HCT116 (cell line): Measurements from ENCODE around the gene QPCT. TPM values are rescaled to one million over a fixed set of nuclear protein-coding genes. Genes with fewer than 3 reads are reported as not detected.

Experiments used
- ATAC-seq: fragments of 200-7000 bp; cut with Tn5 transposase; 2 replicates; pipeline ENCODE4 v1.9.1; 2020; ENCODE audit warnings: mild to moderate bottlenecking, moderate library complexity
- BruUV-seq: library from RNA; stranded (reverse); fragments of 400-500 nt; replicated peaks from 2 replicates; lab custom pipeline; 2021; lab: Mats Ljungman, UMichigan
- CTCF ChIA-PET: fragments of 300-600 bp; sonication (Branson Sonifier 250); formaldehyde crosslinking; loops from one replicate; lab custom pipeline; 2021; ENCODE audit warnings: antibody characterized with exemption; lab: Charles Lee
- POLR2A ChIA-PET: fragments of 300-600, 350-600 bp; sonication (Branson Sonifier 250); formaldehyde crosslinking; loops from one replicate; lab custom pipeline; 2021; ENCODE audit warnings: antibody characterized with exemption; lab: Charles Lee
- RAD21 ChIA-PET, 2 experiments: fragments of 300-600 bp; sonication (Branson Sonifier 250); formaldehyde crosslinking; loops; one replicate each; lab custom pipeline; 2023; ENCODE audit warnings: low total read pairs in 2 of 2; ENCODE audit not compliant: uncharacterized antibody in 2 of 2, unreplicated experiment in 2 of 2, low non-redundant PET in 1 of 2; lab: Charles Lee
- DNase-seq: peaks from one replicate; pipeline ENCODE4 v3.0.0-alpha.2; 2010; ENCODE audit warnings: low read depth, low spot score
- H2AFZ ChIP-seq: fragments of 200-600 bp; shearing (Covaris generic), sonication (generic); 2 replicates; pipeline ENCODE4 v1.6.1; 2017; ENCODE audit warnings: low read depth, mixed run types, mixed read lengths, antibody characterized with exemption, low read length; ENCODE audit not compliant: poor library complexity, severe bottlenecking
- H3K27ac ChIP-seq: 2 replicates; pipeline ENCODE4 v1.5.1; 2012; ENCODE audit warnings: low read depth, low read length
- H3K27me3 ChIP-seq: fragments of 200-600 bp; sonication (generic); 2 replicates; pipeline ENCODE4 v1.6.1; 2016; ENCODE audit warnings: mixed run types, low read length, mixed read lengths; ENCODE audit not compliant: insufficient read depth
- H3K36me3 ChIP-seq, 2 experiments: fragments of 200-500 bp in 1 of 2; fragments of 200-600 bp in 1 of 2; sonication (Bioruptor generic) in 1 of 2; sonication (generic) in 1 of 2; 2 replicates each; pipeline versions ENCODE4 v1.5.1 to v1.6.1; 2014 to 2016; ENCODE audit warnings: low read length in 2 of 2, inconsistent platforms in 1 of 2, mixed read lengths in 1 of 2, mixed run types in 1 of 2; ENCODE audit not compliant: insufficient read depth in 2 of 2, control insufficient read depth in 1 of 2
- H3K4me1 ChIP-seq, 2 experiments: fragments of 200-600 bp in 1 of 2; sonication (generic) in 1 of 2; 2 replicates each; pipeline versions ENCODE4 v1.5.1 to v1.6.1; 2012 to 2017; ENCODE audit warnings: low read length in 2 of 2, inconsistent platforms in 1 of 2, mild to moderate bottlenecking in 1 of 2, mixed read lengths in 1 of 2, mixed run types in 1 of 2, moderate library complexity in 1 of 2; ENCODE audit not compliant: insufficient read depth in 2 of 2, control insufficient read depth in 1 of 2
- H3K4me2 ChIP-seq: fragments of 200-600 bp; sonication (generic); 2 replicates; pipeline ENCODE4 v1.6.1; 2017; ENCODE audit warnings: mixed run types, low read length, mixed read lengths
- H3K4me3 ChIP-seq, 2 experiments: fragments of 200-600 bp in 1 of 2; sonication (generic) in 1 of 2; replicated peaks in 1 of 2; 2 replicates each; pipeline ENCODE4 v1.5.1; 2011 to 2016; ENCODE audit warnings: low read length in 2 of 2, control low read depth in 1 of 2, low read depth in 1 of 2, mild to moderate bottlenecking in 1 of 2, mixed read lengths in 1 of 2, mixed run types in 1 of 2
- H3K79me2 ChIP-seq: fragments of 200-600 bp; sonication (generic); 2 replicates; pipeline ENCODE4 v1.6.1; 2017; ENCODE audit warnings: mild to moderate bottlenecking, mixed run types, low read length, moderate library complexity, mixed read lengths; ENCODE audit not compliant: insufficient read depth
- H3K9ac ChIP-seq: fragments of 200-600 bp; sonication (generic); 2 replicates; pipeline ENCODE4 v1.6.1; 2016; ENCODE audit warnings: low read length, mixed read lengths
- H3K9me2 ChIP-seq: fragments of 200-600 bp; sonication (generic), shearing (Covaris generic); 2 replicates; pipeline ENCODE4 v1.6.1; 2017; ENCODE audit warnings: mixed run types, mild to moderate bottlenecking, moderate library complexity; ENCODE audit not compliant: insufficient read depth
- H3K9me3 ChIP-seq, 2 experiments: fragments of 200-500 bp in 1 of 2; fragments of 200-600 bp in 1 of 2; sonication (Bioruptor generic) in 1 of 2; sonication (generic) in 1 of 2; 2 replicates each; pipeline ENCODE4 v1.6.1; 2014 to 2017; ENCODE audit warnings: low read length in 2 of 2, mixed read lengths in 2 of 2, inconsistent platforms in 1 of 2, low read depth in 1 of 2, mild to moderate bottlenecking in 1 of 2, mixed run types in 1 of 2, moderate library complexity in 1 of 2; ENCODE audit not compliant: control insufficient read depth in 1 of 2, insufficient read depth in 1 of 2
- H4K20me1 ChIP-seq: fragments of 200-600 bp; sonication (generic), shearing (Covaris generic); 2 replicates; pipeline ENCODE4 v1.6.1; 2017; ENCODE audit warnings: mixed run types, mild to moderate bottlenecking, moderate library complexity; ENCODE audit not compliant: insufficient read depth
- CBX3 ChIP-seq: IDR thresholded peaks from 2 replicates; pipeline ENCODE4 v1.6.1; 2012; ENCODE audit warnings: low read depth
- CEBPB ChIP-seq: IDR thresholded peaks from 2 replicates; pipeline ENCODE4 v1.6.1; 2012; ENCODE audit warnings: low read depth
- EGR1 ChIP-seq: IDR thresholded peaks from 2 replicates; pipeline ENCODE4 v1.6.1; 2012; ENCODE audit warnings: low read depth
- EZH2phosphoT487 ChIP-seq: fragments of 200-600 bp; IDR thresholded peaks from 2 replicates; pipeline ENCODE4 v1.6.1; 2018; ENCODE audit warnings: antibody characterized with exemption, borderline replicate concordance
- FOSL1 ChIP-seq: IDR thresholded peaks from 2 replicates; pipeline ENCODE4 v1.6.1; 2012; ENCODE audit warnings: low read depth
- POLR2AphosphoS5 ChIP-seq: IDR thresholded peaks from 2 replicates; pipeline ENCODE4 v1.6.1; 2011; ENCODE audit warnings: mild to moderate bottlenecking, low read depth, low read length, moderate library complexity
- SP1 ChIP-seq: IDR thresholded peaks from 2 replicates; pipeline ENCODE4 v1.6.1; 2012; ENCODE audit warnings: low read depth
- SRF ChIP-seq: IDR thresholded peaks from 2 replicates; pipeline ENCODE4 v1.6.1; 2012; ENCODE audit warnings: low read depth
- YY1 ChIP-seq: IDR thresholded peaks from 2 replicates; pipeline ENCODE4 v1.6.1; 2011; ENCODE audit warnings: low read length, low read depth, moderate library complexity, mild to moderate bottlenecking; ENCODE audit not compliant: insufficient replicate concordance; ENCODE audit errors: extremely low read depth
- ZFX ChIP-seq: fragments of 450-650 bp; IDR thresholded peaks from 2 replicates; pipeline ENCODE4 v1.6.1; 2017
- intact Hi-C: fragments of 100-400 bp; cut with micrococcal nuclease; formaldehyde crosslinking; loops from 2 replicates; pipeline ENCODE4 v1.10.0; 2022
- total RNA-seq: library from RNA; stranded (reverse); gene quantifications from one replicate; pipeline ENCODE4 v1.2.1, GENCODE V29; 2021; ENCODE audit not compliant: unreplicated experiment
- TF ChIP-seq, protein P1 (sequence below), 3 experiments: fragments of 200-600 bp in 1 of 3; sonication (generic) in 1 of 3; IDR thresholded peaks in 2 of 3; conservative IDR thresholded peaks in 1 of 3; 2 replicates each; pipeline ENCODE4 v1.5.1; 2012 to 2017; ENCODE audit warnings: low read depth in 2 of 3, low read length in 2 of 3, antibody characterized with exemption in 1 of 3, borderline replicate concordance in 1 of 3, control low read depth in 1 of 3, mild to moderate bottlenecking in 1 of 3, mixed read lengths in 1 of 3, mixed run types in 1 of 3, moderate library complexity in 1 of 3; ENCODE audit not compliant: insufficient read depth in 1 of 3
- TF ChIP-seq, protein P2 (sequence below): IDR thresholded peaks from 2 replicates; pipeline ENCODE4 v1.6.1; 2012

The QPCT gene
- total RNA-seq, 1 experiment from 2014 or later, result not detected

DNA sequence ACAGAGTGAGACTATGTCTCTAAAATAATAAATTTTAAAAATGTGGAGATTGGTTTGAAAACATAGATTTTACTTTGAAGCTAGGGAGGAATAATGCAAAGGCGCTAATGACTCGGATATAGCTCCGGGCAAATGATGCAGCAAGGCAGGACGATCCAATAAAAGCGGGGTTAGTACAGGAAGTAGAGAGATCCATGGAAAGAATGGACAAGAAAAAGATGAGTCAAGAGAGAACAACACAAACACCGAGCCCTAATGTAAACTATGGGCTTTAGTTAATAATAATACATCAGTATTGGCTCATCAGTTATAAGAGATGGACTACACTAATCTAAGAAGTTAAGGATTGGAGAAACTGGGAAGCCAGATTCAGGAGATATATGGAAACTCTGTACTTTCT, 74.5 kb downstream of the QPCT start:
- Histone ChIP-seq H3K27ac (no peak overlapping the region), H3K27me3 (no peaks in the 10 kb centered on the region), H3K9ac (no peak overlapping the region), H3K9me3 (no peaks in the 10 kb centered on the region), H2AFZ (no peak overlapping the region), H3K4me1 (no peaks in the 10 kb centered on the region), H3K4me3 (no peak overlapping the region), H4K20me1 (no peaks in the 10 kb centered on the region)
- ChIA-PET POLR2A (no interaction called here), RAD21 (no interaction called here), CTCF (interaction anchor here (8.8 kb wide), 1 partner anchor 414 kb away, joined by 186 read pairs; no protein-coding TSS in a partner anchor)
- no TSS peak for BruUV-seq
- DNase-seq, result no peak
- intact Hi-C loops, result loop anchor here (10.0 kb wide), 1 partner anchor 156 kb away; no protein-coding TSS in a partner anchor
- ATAC-seq, result no peak
- TF ChIP-seq POLR2AphosphoS5 (no peak), FOSL1 (no peak), CBX3 (no peak), CEBPB (no peak), SRF (no peak), EZH2phosphoT487 (no peak), SP1 (no peak), ZFX (no peak), EGR1 (no peak), YY1 (no peak)
- TF ChIP-seq, protein P1, sequence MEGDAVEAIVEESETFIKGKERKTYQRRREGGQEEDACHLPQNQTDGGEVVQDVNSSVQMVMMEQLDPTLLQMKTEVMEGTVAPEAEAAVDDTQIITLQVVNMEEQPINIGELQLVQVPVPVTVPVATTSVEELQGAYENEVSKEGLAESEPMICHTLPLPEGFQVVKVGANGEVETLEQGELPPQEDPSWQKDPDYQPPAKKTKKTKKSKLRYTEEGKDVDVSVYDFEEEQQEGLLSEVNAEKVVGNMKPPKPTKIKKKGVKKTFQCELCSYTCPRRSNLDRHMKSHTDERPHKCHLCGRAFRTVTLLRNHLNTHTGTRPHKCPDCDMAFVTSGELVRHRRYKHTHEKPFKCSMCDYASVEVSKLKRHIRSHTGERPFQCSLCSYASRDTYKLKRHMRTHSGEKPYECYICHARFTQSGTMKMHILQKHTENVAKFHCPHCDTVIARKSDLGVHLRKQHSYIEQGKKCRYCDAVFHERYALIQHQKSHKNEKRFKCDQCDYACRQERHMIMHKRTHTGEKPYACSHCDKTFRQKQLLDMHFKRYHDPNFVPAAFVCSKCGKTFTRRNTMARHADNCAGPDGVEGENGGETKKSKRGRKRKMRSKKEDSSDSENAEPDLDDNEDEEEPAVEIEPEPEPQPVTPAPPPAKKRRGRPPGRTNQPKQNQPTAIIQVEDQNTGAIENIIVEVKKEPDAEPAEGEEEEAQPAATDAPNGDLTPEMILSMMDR (IDR thresholded peaks at IDR 0.05 in 2 of 3, conservative IDR thresholded peaks at IDR 0.05 in 1 of 3; ENCODE audit: borderline replicate concordance in 1 of 3, insufficient read depth in 1 of 3, low read depth in 2 of 3, low read length in 2 of 3), result no peak
- TF ChIP-seq, protein P2, sequence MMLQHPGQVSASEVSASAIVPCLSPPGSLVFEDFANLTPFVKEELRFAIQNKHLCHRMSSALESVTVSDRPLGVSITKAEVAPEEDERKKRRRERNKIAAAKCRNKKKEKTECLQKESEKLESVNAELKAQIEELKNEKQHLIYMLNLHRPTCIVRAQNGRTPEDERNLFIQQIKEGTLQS, result no peak
- TF ChIP-seq, all 23 proteins: peak for 0
- Histone ChIP-seq H3K36me3 (no peaks in the 10 kb centered on the region), H3K79me2 (no peaks in the 10 kb centered on the region), H3K4me2 (no peak overlapping the region), H3K9me2 (no peaks in the 10 kb centered on the region)
